Measurements from ENCODE around the gene AIMP2. TPM values are rescaled to one million over a fixed set of nuclear protein-coding genes. Genes with fewer than 3 reads are reported as not detected.

Gene AIMP2
- total and polyA plus RNA-seq, 4 donors, result 28.7 to 41.7 (median 34.9) TPM

GRCh38 chr7:6026820-6027311 lies 17.8 kb downstream of the AIMP2 start:
- DNase-seq (ENCODE audit: low spot score), result no peak
- 82% methylated on average over 12 of the region's 12 CpGs for WGBS
- Histone ChIP-seq H3K4me1 (ENCODE audit: control insufficient read depth in 4 of 4, insufficient read depth in 4 of 4, low read length in 3 of 4) (peaks cover 0 to 3% (median 0%) of the 10 kb centered on the region in 4 donors), H3K27ac (ENCODE audit: low read depth in 1 of 2, low read length in 2 of 2) (peak overlapping the region; percentile 2 to 36), H3K9me3 (ENCODE audit: control insufficient read depth in 4 of 4, low read length in 3 of 4) (no peaks in the 10 kb centered on the region), H3K4me3 (ENCODE audit: low read depth in 1 of 3, low read length in 3 of 3) (no peak overlapping the region), H3K36me3 (ENCODE audit: control insufficient read depth in 4 of 4, insufficient read depth in 3 of 4, low read depth in 1 of 4, low read length in 3 of 4) (peaks cover 10 to 66% (median 46%) of the 10 kb centered on the region in 4 donors), H3K9ac (ENCODE audit: low read depth in 1 of 2, low read length in 2 of 2) (no peak overlapping the region), H3K27me3 (ENCODE audit: control insufficient read depth in 4 of 4, insufficient read depth in 4 of 4, low read length in 3 of 4) (no peaks in the 10 kb centered on the region)
- TF ChIP-seq ATF3 (IDR thresholded peaks at IDR 0.05), result no peak
- no peak for TF ChIP-seq YY1 (IDR thresholded peaks at IDR 0.05)
- TF ChIP-seq HNF4G (IDR thresholded peaks at IDR 0.05), result no peak
- no peak for TF ChIP-seq RAD21 (IDR thresholded peaks at IDR 0.05)
- no peak for TF ChIP-seq FOXA2 (IDR thresholded peaks at IDR 0.05)
- no peak for TF ChIP-seq EGR1 (IDR thresholded peaks at IDR 0.05; ENCODE audit: low read depth in 2 of 2)
- TF ChIP-seq, protein P1, sequence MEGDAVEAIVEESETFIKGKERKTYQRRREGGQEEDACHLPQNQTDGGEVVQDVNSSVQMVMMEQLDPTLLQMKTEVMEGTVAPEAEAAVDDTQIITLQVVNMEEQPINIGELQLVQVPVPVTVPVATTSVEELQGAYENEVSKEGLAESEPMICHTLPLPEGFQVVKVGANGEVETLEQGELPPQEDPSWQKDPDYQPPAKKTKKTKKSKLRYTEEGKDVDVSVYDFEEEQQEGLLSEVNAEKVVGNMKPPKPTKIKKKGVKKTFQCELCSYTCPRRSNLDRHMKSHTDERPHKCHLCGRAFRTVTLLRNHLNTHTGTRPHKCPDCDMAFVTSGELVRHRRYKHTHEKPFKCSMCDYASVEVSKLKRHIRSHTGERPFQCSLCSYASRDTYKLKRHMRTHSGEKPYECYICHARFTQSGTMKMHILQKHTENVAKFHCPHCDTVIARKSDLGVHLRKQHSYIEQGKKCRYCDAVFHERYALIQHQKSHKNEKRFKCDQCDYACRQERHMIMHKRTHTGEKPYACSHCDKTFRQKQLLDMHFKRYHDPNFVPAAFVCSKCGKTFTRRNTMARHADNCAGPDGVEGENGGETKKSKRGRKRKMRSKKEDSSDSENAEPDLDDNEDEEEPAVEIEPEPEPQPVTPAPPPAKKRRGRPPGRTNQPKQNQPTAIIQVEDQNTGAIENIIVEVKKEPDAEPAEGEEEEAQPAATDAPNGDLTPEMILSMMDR (IDR thresholded peaks at IDR 0.05; ENCODE audit: low read depth, low read length, missing input control), result no peak
- no peak for TF ChIP-seq SP1 (IDR thresholded peaks at IDR 0.05)
- TF ChIP-seq RXRA (IDR thresholded peaks at IDR 0.05), result no peak
- no peak for TF ChIP-seq NR2F2 (IDR thresholded peaks at IDR 0.05)
- no peak for TF ChIP-seq HNF4A (conservative IDR thresholded peaks at IDR 0.05)
- TF ChIP-seq FOXA1 (IDR thresholded peaks at IDR 0.05), result no peak
- TF ChIP-seq TAF1 (conservative IDR thresholded peaks at IDR 0.05), result no peak
- no peak for TF ChIP-seq ZBTB33 (IDR thresholded peaks at IDR 0.05)
- no peak for TF ChIP-seq JUND (IDR thresholded peaks at IDR 0.05)
- TF ChIP-seq, protein P2, sequence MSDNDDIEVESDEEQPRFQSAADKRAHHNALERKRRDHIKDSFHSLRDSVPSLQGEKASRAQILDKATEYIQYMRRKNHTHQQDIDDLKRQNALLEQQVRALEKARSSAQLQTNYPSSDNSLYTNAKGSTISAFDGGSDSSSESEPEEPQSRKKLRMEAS (IDR thresholded peaks at IDR 0.05), result no peak
- TF ChIP-seq, protein P3, sequence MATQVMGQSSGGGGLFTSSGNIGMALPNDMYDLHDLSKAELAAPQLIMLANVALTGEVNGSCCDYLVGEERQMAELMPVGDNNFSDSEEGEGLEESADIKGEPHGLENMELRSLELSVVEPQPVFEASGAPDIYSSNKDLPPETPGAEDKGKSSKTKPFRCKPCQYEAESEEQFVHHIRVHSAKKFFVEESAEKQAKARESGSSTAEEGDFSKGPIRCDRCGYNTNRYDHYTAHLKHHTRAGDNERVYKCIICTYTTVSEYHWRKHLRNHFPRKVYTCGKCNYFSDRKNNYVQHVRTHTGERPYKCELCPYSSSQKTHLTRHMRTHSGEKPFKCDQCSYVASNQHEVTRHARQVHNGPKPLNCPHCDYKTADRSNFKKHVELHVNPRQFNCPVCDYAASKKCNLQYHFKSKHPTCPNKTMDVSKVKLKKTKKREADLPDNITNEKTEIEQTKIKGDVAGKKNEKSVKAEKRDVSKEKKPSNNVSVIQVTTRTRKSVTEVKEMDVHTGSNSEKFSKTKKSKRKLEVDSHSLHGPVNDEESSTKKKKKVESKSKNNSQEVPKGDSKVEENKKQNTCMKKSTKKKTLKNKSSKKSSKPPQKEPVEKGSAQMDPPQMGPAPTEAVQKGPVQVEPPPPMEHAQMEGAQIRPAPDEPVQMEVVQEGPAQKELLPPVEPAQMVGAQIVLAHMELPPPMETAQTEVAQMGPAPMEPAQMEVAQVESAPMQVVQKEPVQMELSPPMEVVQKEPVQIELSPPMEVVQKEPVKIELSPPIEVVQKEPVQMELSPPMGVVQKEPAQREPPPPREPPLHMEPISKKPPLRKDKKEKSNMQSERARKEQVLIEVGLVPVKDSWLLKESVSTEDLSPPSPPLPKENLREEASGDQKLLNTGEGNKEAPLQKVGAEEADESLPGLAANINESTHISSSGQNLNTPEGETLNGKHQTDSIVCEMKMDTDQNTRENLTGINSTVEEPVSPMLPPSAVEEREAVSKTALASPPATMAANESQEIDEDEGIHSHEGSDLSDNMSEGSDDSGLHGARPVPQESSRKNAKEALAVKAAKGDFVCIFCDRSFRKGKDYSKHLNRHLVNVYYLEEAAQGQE (IDR thresholded peaks at IDR 0.05), result no peak
- no peak for TF ChIP-seq GABPA (IDR thresholded peaks at IDR 0.05 in 1 of 2, conservative IDR thresholded peaks at IDR 0.05 in 1 of 2)

Data from liver (tissue), 9 donors.